Liver (tissue), 3 donors: ENCODE data around the gene RNF212.

ENCODE experiments used
- EGR1 ChIP-seq, 2 donors: IDR thresholded peaks; 2 replicates each; pipeline ENCODE4 v1.6.1; 2016 to 2018; ENCODE audit warnings: antibody characterized with exemption in 2 of 2, low read depth in 2 of 2
- ZBTB33 ChIP-seq: IDR thresholded peaks from 2 replicates; pipeline ENCODE4 v1.6.1; 2016; ENCODE audit warnings: antibody characterized with exemption
- TF ChIP-seq, protein P1 (sequence below): fragments of 150-350 bp; IDR thresholded peaks from 2 replicates; pipeline ENCODE4 v1.5.1; 2017; ENCODE audit warnings: improper control_type of control experiment, low read depth, low read length; ENCODE audit not compliant: missing input control
- donor health status: healthy.
- donor health status: healthy.

GRCh38 chr4:1047106-1047975, 66.0 kb downstream of the RNF212 start:
- TF ChIP-seq, protein P1, sequence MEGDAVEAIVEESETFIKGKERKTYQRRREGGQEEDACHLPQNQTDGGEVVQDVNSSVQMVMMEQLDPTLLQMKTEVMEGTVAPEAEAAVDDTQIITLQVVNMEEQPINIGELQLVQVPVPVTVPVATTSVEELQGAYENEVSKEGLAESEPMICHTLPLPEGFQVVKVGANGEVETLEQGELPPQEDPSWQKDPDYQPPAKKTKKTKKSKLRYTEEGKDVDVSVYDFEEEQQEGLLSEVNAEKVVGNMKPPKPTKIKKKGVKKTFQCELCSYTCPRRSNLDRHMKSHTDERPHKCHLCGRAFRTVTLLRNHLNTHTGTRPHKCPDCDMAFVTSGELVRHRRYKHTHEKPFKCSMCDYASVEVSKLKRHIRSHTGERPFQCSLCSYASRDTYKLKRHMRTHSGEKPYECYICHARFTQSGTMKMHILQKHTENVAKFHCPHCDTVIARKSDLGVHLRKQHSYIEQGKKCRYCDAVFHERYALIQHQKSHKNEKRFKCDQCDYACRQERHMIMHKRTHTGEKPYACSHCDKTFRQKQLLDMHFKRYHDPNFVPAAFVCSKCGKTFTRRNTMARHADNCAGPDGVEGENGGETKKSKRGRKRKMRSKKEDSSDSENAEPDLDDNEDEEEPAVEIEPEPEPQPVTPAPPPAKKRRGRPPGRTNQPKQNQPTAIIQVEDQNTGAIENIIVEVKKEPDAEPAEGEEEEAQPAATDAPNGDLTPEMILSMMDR: no peak
- TF ChIP-seq EGR1 (IDR thresholded peaks at IDR 0.05; ENCODE audit: low read depth in 2 of 2) (no peak), ZBTB33 (no peak)
